AG04449 (cell line): ENCODE data around the gene MYDGF.

Experiments
- CTCF ChIA-PET: fragments of 350-600 bp; formaldehyde crosslinking; extraction: SDS; loops from one replicate; lab custom pipeline; 2021; ENCODE audit warnings: antibody characterized with exemption; lab: Yijun Ruan, JAX
- POLR2A ChIA-PET: fragments of 400-600, 350-600 bp; formaldehyde crosslinking; extraction: SDS; loops from one replicate; lab custom pipeline; 2020; ENCODE audit warnings: antibody characterized with exemption, inconsistent platforms; lab: Yijun Ruan, JAX
- DNase-seq: peaks from one replicate; pipeline ENCODE4 v3.0.0-alpha.2; 2010; ENCODE audit warnings: low read depth, low spot score
- H3K4me3 ChIP-seq: 2 replicates; pipeline ENCODE4 v1.5.1; 2011; ENCODE audit warnings: low read depth, mild to moderate bottlenecking, control low read depth, low read length
- TF ChIP-seq, protein P1 (sequence below): IDR thresholded peaks from one replicate; pipeline ENCODE4 v1.5.1; 2011; ENCODE audit warnings: mild to moderate bottlenecking, moderate library complexity, low read length, control low read depth, inconsistent platforms; ENCODE audit not compliant: insufficient read depth; ENCODE audit errors: missing control alignments

Gene MYDGF

GRCh38 chr19:4678881-4679790, 9.0 kb upstream of the MYDGF start:
- CTCF ChIA-PET, result no interaction called here
- TF ChIP-seq, protein P1, sequence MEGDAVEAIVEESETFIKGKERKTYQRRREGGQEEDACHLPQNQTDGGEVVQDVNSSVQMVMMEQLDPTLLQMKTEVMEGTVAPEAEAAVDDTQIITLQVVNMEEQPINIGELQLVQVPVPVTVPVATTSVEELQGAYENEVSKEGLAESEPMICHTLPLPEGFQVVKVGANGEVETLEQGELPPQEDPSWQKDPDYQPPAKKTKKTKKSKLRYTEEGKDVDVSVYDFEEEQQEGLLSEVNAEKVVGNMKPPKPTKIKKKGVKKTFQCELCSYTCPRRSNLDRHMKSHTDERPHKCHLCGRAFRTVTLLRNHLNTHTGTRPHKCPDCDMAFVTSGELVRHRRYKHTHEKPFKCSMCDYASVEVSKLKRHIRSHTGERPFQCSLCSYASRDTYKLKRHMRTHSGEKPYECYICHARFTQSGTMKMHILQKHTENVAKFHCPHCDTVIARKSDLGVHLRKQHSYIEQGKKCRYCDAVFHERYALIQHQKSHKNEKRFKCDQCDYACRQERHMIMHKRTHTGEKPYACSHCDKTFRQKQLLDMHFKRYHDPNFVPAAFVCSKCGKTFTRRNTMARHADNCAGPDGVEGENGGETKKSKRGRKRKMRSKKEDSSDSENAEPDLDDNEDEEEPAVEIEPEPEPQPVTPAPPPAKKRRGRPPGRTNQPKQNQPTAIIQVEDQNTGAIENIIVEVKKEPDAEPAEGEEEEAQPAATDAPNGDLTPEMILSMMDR, result no peak
- POLR2A ChIA-PET, result no interaction called here
- H3K4me3 ChIP-seq, result no peak overlapping the region
- no peak for DNase-seq

DNA sequence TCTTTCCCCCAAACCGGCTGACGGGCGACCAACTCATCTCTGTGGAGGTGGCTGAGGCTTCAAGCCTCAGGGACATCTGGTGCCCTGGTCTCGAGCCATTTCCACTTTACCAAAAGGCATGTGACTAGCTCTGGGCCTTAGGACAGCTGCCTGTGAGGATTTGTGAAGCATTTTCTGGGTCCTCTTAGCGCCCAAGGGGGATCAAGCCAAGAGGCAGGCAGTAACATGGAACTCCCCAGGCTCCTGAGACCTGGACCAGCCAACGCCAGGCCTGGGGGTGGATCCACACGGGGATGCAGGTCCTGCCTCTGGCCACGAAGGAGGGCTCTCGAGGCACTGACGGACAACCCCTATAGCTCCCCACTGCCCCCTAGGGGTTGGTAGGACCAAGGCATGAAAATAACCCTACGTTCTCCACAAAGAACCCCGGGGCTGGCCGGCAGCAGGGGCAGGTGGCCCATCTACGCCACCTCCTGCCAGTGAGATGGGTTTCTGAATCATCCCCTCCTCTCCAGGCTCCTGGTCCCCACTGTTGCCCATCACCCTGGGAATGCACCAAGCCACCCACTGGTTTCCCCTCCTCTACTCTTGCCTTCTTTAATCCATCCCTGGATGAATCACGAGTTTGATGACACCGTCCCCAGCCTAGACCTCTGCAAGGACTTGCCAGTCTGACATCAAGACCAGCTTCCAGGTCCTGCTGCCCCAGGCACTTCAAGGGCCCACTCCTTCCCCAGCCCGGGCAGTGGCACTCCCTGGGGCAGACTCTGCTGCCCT, 7.0 kb upstream of the MYDGF start:
- DNase-seq, result no peak
- ChIA-PET POLR2A (no interaction called here), CTCF (interaction anchor here (1.1 to 1.8 kb wide), 4 partner anchors 9 to 18 kb away, joined by 5 to 8 read pairs (median 6); no protein-coding TSS in a partner anchor)
- H3K4me3 ChIP-seq, result no peak overlapping the region
- TF ChIP-seq, protein P1, result peak; percentile 24

DNA sequence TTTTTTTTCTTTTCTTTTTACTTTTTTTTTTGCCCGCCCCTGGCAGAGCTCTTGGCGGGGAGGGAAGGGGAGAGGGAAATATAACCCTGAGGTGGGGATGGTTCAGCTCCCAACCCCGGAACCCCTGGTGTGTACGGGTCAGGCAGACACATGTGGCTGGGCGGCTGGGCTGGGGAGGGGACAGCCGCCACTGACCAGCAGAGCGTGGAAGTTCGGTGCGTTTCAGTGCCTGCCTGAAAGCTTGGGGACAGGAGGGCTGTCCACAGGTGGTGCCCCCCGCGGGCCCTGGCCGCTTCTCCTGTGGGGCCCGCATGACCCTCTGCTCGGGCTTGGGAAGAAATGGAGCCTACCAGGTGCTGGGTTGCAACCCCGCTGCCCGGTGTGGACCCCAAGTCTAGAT, 5.2 kb upstream of the MYDGF start:
- ChIA-PET POLR2A (no interaction called here), CTCF (no interaction called here)
- H3K4me3 ChIP-seq, result no peak overlapping the region
- TF ChIP-seq, protein P1, result no peak
- DNase-seq, result no peak

GRCh38 chr19:4673726-4674125, 3.6 kb upstream of the MYDGF start:
- TF ChIP-seq, protein P1, result no peak
- POLR2A ChIA-PET, result no interaction called here
- CTCF ChIA-PET, result interaction anchor here (1.2 to 1.7 kb wide), 3 partner anchors 15 to 117 kb away, joined by 3 to 8 read pairs (median 4); no protein-coding TSS in a partner anchor
- no peak for DNase-seq
- no peak overlapping the region for H3K4me3 ChIP-seq

GRCh38 chr19:4673216-4673615, 3.1 kb upstream of the MYDGF start:
- CTCF ChIA-PET, result interaction anchor here (1.2 to 1.7 kb wide), 3 partner anchors 15 to 118 kb away, joined by 3 to 8 read pairs (median 4); no protein-coding TSS in a partner anchor
- DNase-seq, result no peak
- TF ChIP-seq, protein P1, result no peak
- H3K4me3 ChIP-seq, result no peak overlapping the region
- POLR2A ChIA-PET, result interaction anchor here (0.7 kb wide), 1 partner anchor 15 kb away, joined by 3 read pairs; no protein-coding TSS in a partner anchor

DNA sequence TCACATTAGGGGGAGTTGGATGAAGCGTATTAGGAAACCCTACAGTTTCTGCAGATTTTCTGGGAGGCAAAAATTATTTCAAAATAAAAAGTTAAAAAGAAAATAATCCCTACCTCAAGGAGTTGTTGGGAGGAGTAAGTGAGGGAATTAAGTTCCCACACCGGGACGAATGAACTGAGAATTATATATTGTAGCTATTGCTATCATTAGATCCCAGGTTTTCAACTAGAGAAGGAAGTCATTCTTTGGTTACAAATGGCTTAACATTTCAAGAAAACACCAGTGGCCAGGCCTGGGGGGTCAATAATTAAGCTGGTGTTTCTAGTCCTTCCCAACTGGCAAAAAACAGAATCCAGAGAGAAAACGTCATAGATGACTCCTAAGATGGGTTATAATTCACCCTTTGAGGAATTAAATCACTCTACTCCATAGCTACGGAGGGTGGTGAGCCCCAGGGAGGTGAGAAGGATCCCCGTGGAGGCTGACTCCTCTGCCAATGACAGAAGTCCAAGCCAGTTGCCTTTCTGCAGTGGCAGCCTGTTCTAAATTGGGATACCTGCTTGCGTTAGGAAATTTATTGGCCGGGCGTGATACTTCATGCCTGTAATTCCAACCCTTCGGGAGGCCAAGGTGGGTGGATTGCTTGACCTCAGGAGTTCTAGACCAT, 1.2 kb upstream of the MYDGF start:
- DNase-seq, result no peak
- no peak overlapping the region for H3K4me3 ChIP-seq
- CTCF ChIA-PET, result no interaction called here
- POLR2A ChIA-PET, result no interaction called here
- TF ChIP-seq, protein P1, result no peak
